Heart left ventricle (tissue), 16 donors: ENCODE results near the gene CAV1. TPM values are rescaled to one million over a fixed set of nuclear protein-coding genes. Genes with fewer than 3 reads are reported as not detected.

ENCODE experiments used
- ATAC-seq, 4 donors: fragments of 200-7000 bp; cut with Tn5 transposase; one replicate each; pipeline ENCODE4 v1.9.1; 2020 to 2022; ENCODE audit warnings: moderate library complexity in 4 of 4, mild to moderate bottlenecking in 3 of 4, moderate number of reproducible peaks in 1 of 4
- DNase-seq, 5 donors: peaks; one replicate each; pipeline ENCODE4 v3.0.0-alpha.2; 2020
- H3K27ac ChIP-seq, 12 donors: fragments of 200-600 bp; sonication (generic) in 4 of 12; one replicate each; pipeline versions ENCODE4 v1.5.0 to v1.8.0; 2016 to 2022; ENCODE audit warnings: mild to moderate bottlenecking in 2 of 12
- H3K27me3 ChIP-seq, 9 donors: fragments of 200-600 bp; sonication (generic) in 2 of 9; one replicate each; pipeline versions ENCODE4 v1.5.1 to v1.8.0; 2016 to 2022; ENCODE audit warnings: mild to moderate bottlenecking in 3 of 9
- H3K36me3 ChIP-seq, 9 donors: fragments of 200-600 bp; sonication (generic) in 2 of 9; one replicate each; pipeline versions ENCODE4 v1.5.0 to v1.8.0; 2018 to 2022; ENCODE audit warnings: mild to moderate bottlenecking in 2 of 9
- H3K4me1 ChIP-seq, 12 donors: fragments of 200-600 bp; sonication (generic) in 4 of 12; one replicate each; pipeline versions ENCODE4 v1.5.0 to v1.8.0; 2016 to 2022; ENCODE audit warnings: mild to moderate bottlenecking in 3 of 12
- H3K4me3 ChIP-seq, 12 donors: fragments of 200-600 bp; sonication (generic) in 4 of 12; one replicate each; pipeline versions ENCODE4 v1.5.0 to v1.8.0; 2017 to 2022; ENCODE audit warnings: mild to moderate bottlenecking in 9 of 12, moderate library complexity in 4 of 12
- H3K9me3 ChIP-seq, 12 donors: fragments of 200-600 bp; sonication (generic) in 4 of 12; one replicate each; pipeline versions ENCODE4 v1.5.0 to v1.8.0; 2016 to 2022; ENCODE audit warnings: mild to moderate bottlenecking in 1 of 12
- POLR2A ChIP-seq, 2 donors: fragments of 450-650 bp; IDR thresholded peaks; one replicate each; pipeline ENCODE4 v1.6.1; 2017; ENCODE audit warnings: antibody characterized with exemption in 2 of 2, mild to moderate bottlenecking in 2 of 2, moderate library complexity in 2 of 2
- WGBS, 4 donors: extraction: QIAGEN DNeasy Blood & Tissue Kit in 2 of 4; methylation state at CpG; one replicate each; pipeline versions ENCODE4 v1.1.5 to v1.1.7; 2013 to 2018; 5-methylcytosine and 5-hydroxymethylcytosine counted together
- intact Hi-C, 10 donors: fragments of 100-400 bp; cut with DNase I; formaldehyde crosslinking; loops; one replicate each; pipeline versions ENCODE4 v1.11.1 to v1.14.2; 2022
- polyA plus RNA-seq, 2 donors: library from polyadenylated mRNA; stranded (reverse); fragments of 200-250 nt; gene quantifications; one replicate each; pipeline ENCODE4 v1.2.3, GENCODE V29; 2013
- total RNA-seq, 9 donors: library from RNA; depleted of rRNA in 2 of 9; stranded (reverse); fragments of >200 nt in 2 of 9; fragmentation: NEBNext Ultra II Directional in 3 of 9; extraction: Animal tissue kit (Norgen Biotek cat#: 25700) in 3 of 9; gene quantifications; one replicate each; pipeline versions ENCODE4 v1.1.0 to v1.2.4, GENCODE V29; 2016 to 2023
- TF ChIP-seq, protein P1 (sequence below), 12 donors: fragments of 200-600 bp; sonication (generic) in 4 of 12; IDR thresholded peaks; one replicate each; pipeline versions ENCODE4 v1.5.0 to v1.8.0; 2018 to 2022; ENCODE audit warnings: antibody characterized with exemption in 12 of 12, mild to moderate bottlenecking in 5 of 12
- donor health status: ischemic (EF 13 %, LVEDD 7.1; RV severe dilation, severe dysfunction).
- donor health status: healthy with polysubstance abuse.
- donor health status: DM: no; HTN: yes; CAD: no.
- donor health status: DM: no; HTN: no; CAD: no.
- donor health status: ischemic (EF 25% LVEDD 6.9; RV normal size, moderate dysfunction).
- donor health status: ischemic (EF 25% LVEDD 5.7; RV mildly dilated, moderate dysfunction).
- donor health status: healthy.
- donor health status: DM: yes; HTN: yes; CAD: no.
- donor health status: ischemic (EF 35%, LVEDD 5.7; RV mildly dilated, moderate dysfunction).
- donor health status: nonischemic (EF 11% LVEDD 7.7; RV severe dilation, severe dysfunction).
- donor health status: DM: yes; HTN: yes; CAD: no.
- donor health status: PGD.
- donor health status: ischemic (EF 29% LVEDD 5.4; RV normal size, mild dysfunction).
- donor health status: nonischemic (EF 23%, LVEDD 6.1; RV moderate dilation, normal function).

CAV1 gene
- total and polyA plus RNA-seq, 11 donors, result 125 to 408 (median 281) TPM

DNA sequence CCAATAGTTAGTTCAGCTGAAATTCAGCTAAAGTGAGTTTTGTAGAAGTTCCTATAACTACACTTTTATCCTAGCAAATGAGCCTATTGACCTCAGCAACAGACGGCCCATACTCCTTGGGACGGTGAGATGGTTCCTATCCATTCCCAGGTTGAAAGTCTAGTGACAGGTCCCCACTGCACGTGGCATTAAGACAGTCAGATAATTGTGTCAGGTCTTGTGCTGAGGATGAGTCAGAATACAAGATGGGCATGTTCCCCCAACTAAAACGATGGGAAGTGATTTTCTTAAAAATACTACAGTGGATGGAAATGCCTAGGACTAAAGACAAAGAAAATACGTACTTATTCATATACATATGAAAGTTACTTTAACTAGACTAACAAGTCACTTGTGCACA, 2.1 kb downstream of the CAV1 start:
- Histone ChIP-seq H3K4me1 (peaks cover 5 to 67% (median 45%) of the 10 kb centered on the region in 12 donors), H3K27ac (peak overlapping the region; percentile 91 to 99 (median 98)), H3K4me3 (peak overlapping the region; percentile 70 to 92 (median 86)), H3K9me3 (no peaks in the 10 kb centered on the region), H3K27me3 (peaks cover 0 to 24% (median 0%) of the 10 kb centered on the region in 9 donors), H3K36me3 (peaks cover 0 to 49% (median 8%) of the 10 kb centered on the region in 9 donors)
- 8 to 15% (median 13%) methylated on average over 5 of the region's 5 CpGs for WGBS, 4 donors
- ATAC-seq (no peak), DNase-seq (no peak)
- TF ChIP-seq, protein P1, sequence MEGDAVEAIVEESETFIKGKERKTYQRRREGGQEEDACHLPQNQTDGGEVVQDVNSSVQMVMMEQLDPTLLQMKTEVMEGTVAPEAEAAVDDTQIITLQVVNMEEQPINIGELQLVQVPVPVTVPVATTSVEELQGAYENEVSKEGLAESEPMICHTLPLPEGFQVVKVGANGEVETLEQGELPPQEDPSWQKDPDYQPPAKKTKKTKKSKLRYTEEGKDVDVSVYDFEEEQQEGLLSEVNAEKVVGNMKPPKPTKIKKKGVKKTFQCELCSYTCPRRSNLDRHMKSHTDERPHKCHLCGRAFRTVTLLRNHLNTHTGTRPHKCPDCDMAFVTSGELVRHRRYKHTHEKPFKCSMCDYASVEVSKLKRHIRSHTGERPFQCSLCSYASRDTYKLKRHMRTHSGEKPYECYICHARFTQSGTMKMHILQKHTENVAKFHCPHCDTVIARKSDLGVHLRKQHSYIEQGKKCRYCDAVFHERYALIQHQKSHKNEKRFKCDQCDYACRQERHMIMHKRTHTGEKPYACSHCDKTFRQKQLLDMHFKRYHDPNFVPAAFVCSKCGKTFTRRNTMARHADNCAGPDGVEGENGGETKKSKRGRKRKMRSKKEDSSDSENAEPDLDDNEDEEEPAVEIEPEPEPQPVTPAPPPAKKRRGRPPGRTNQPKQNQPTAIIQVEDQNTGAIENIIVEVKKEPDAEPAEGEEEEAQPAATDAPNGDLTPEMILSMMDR (IDR thresholded peaks at IDR 0.05), result no peak
- no peak for TF ChIP-seq POLR2A (IDR thresholded peaks at IDR 0.05)
- intact Hi-C loops, result loop anchor here (2.0 to 10.0 kb wide), 19 partner anchors 45 to 335 kb away; partner anchors contain the start of gene CAPZA2 (in 1 of the 10)

DNA sequence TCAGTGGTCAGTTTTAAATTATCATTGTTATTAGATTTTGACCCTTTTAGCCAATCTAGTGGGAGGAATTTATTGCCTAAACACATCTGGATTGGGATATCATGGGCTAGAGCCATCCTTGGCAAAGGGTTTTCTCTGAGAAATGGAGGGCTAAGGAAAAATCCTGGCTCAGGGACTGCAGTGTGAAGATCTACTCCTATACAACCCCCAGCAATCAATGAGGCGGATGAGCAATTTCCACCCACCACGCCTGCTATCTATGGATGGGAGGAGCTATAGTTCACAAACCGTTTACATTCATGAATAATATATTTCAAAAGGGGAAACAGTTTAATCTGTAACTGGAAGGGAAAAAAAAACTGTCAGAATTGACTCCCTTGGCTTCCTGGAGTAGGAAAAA, 2.7 kb downstream of the CAV1 start:
- TF ChIP-seq POLR2A (IDR thresholded peaks at IDR 0.05), result no peak
- TF ChIP-seq, protein P1 (IDR thresholded peaks at IDR 0.05), result no peak

DNA sequence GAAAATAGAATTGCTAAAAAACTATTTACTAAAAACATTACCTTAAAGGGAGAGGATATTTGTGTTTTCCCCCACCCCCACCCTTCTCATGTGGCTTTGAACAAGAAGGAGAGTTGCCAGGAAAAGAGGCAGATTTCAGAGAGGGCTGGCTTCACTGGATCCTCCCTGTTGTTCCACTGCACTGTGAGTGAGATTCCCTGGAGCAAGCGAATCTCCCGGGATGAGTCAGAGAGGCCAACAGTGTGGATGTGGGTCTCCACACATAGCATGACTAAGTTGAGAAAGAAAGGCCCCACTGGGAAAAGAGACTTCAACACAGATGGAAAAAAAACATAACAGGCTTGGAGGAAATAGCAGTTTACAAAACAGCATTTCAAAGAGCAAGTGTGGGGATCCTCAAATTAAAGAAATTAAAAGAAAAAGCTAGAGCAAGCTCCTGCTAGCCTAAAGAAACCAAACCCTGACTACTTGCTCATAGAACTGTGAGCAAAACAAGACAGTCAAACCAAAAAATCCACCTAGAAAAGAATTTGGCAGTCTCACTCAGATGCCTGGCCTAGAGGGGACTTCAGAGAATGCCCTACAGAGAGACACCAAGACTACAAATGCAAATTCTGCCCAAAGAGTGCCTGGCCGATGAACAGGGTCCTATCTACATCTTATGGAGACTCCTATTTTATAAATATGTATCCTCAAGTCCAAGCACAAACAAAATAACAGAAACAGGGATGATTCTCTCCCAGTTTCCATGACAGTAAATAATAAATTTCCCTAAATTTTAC, 3.4 kb downstream of the CAV1 start:
- H3K27ac ChIP-seq, result peak overlapping the region; percentile 91 to 99 (median 98)
- H3K9me3 ChIP-seq, result no peaks in the 10 kb centered on the region
- H3K27me3 ChIP-seq, result peaks cover 0 to 24% (median 0%) of the 10 kb centered on the region in 9 donors
- ATAC-seq, result peak in 3 of 4 donors; percentile 20 to 50 (median 38)
- DNase-seq, result peak; percentile 64 to 83 (median 68)
- TF ChIP-seq, protein P1 (IDR thresholded peaks at IDR 0.05), result no peak
- peak in 1 of 2 donors; percentile 34 for TF ChIP-seq POLR2A (IDR thresholded peaks at IDR 0.05)
- H3K36me3 ChIP-seq, result peaks cover 0 to 60% (median 8%) of the 10 kb centered on the region in 9 donors
- H3K4me3 ChIP-seq, result peak overlapping the region; percentile 70 to 92 (median 86)
- H3K4me1 ChIP-seq, result peaks cover 3 to 73% (median 53%) of the 10 kb centered on the region in 12 donors
- WGBS, 4 donors, result 11 to 18% (median 13%) methylated on average over 3 of the region's 3 CpGs
- intact Hi-C loops, result loop anchor here (1.0 to 10.0 kb wide), 18 partner anchors 32 to 334 kb away; partner anchors contain the start of gene CAPZA2 (in 1 of the 10)

More for the DNA sequence above, 2.7 kb downstream of the CAV1 start:
- peak overlapping the region; percentile 91 to 99 (median 98) for H3K27ac ChIP-seq
- peaks cover 0 to 24% (median 0%) of the 10 kb centered on the region in 9 donors for H3K27me3 ChIP-seq
- ATAC-seq (no peak), DNase-seq (no peak)
- H3K4me3 ChIP-seq, result peak overlapping the region; percentile 70 to 92 (median 86)
- H3K4me1 ChIP-seq, result peaks cover 5 to 71% (median 50%) of the 10 kb centered on the region in 12 donors
- intact Hi-C loops, result loop anchor here (2.0 to 10.0 kb wide), 19 partner anchors 45 to 335 kb away; partner anchors contain the start of gene CAPZA2 (in 1 of the 10)
- H3K9me3 ChIP-seq, result no peaks in the 10 kb centered on the region
- 17 to 31% (median 20%) methylated on average over 3 of the region's 3 CpGs for WGBS, 4 donors
- H3K36me3 ChIP-seq, result peaks cover 0 to 55% (median 8%) of the 10 kb centered on the region in 9 donors

DNA sequence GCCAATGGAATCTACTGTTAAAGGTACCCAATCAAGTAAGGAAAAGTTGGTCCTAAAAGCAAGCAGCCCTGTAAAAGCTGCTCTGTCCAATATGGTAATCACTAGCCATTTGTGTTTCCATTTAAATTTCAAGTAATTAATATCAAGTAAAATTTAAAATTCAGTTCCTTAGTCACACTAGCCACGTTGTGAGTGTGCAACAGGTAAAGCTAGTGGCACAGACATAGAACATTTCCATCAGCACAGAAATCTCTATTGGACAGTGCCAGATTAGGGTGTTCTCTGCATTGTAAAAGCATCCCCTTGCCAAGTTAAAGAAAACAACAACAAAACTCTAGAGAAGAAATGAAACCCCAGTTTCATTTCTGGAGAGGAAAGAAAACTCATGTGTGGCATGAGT, 4.4 kb downstream of the CAV1 start:
- H3K4me3 ChIP-seq, result peak overlapping the region in 10 of 12 donors; percentile 8 to 90 (median 84)
- intact Hi-C loops, result loop anchor here in 9 of 10 donors (2.0 to 10.0 kb wide), 17 partner anchors 43 to 333 kb away; partner anchors contain the start of gene CAPZA2 (in 1 of the 9)
- peaks cover 9 to 72% (median 55%) of the 10 kb centered on the region in 12 donors for H3K4me1 ChIP-seq
- TF ChIP-seq POLR2A (IDR thresholded peaks at IDR 0.05), result no peak
- TF ChIP-seq, protein P1 (IDR thresholded peaks at IDR 0.05), result no peak
- H3K27ac ChIP-seq, result peak overlapping the region in 10 of 12 donors; percentile 14 to 99 (median 98)
- ATAC-seq, result no peak
- peaks cover 0 to 67% (median 8%) of the 10 kb centered on the region in 9 donors for H3K36me3 ChIP-seq
- WGBS, 4 donors, result 31 to 46% (median 35%) methylated on average over 1 of the region's 1 CpG
- H3K27me3 ChIP-seq, result peaks cover 0 to 18% (median 0%) of the 10 kb centered on the region in 9 donors
- no peaks in the 10 kb centered on the region for H3K9me3 ChIP-seq
- no peak for DNase-seq
